GM12878 (cell line): ENCODE results near the gene CLDN14. TPM values are rescaled to one million over a fixed set of nuclear protein-coding genes. Genes with fewer than 3 reads are reported as not detected.

Experiments
- ATAC-seq: fragments of 200-7000 bp; cut with Tn5 transposase; 3 replicates; pipeline ENCODE4 v1.9.1; 2020; ENCODE audit warnings: mild to moderate bottlenecking, moderate library complexity
- BruUV-seq: library from RNA; stranded (reverse); fragments of 400-500 nt; replicated peaks from 2 replicates; lab custom pipeline; 2021; lab: Mats Ljungman, UMichigan
- CTCF ChIA-PET: fragments of 300-600 bp; sonication (Branson Sonifier 250); formaldehyde crosslinking; extraction: SDS; loops from one replicate; lab custom pipeline; 2021; ENCODE audit warnings: inconsistent platforms; lab: Yijun Ruan, JAX
- POLR2A ChIA-PET: fragments of 350-600 bp; formaldehyde crosslinking; extraction: SDS; loops from one replicate; lab custom pipeline; 2021; ENCODE audit warnings: inconsistent platforms; lab: Charles Lee
- RAD21 ChIA-PET: fragments of 300-600 bp; sonication (Branson Sonifier 250); formaldehyde crosslinking; loops from one replicate; lab custom pipeline; 2023; ENCODE audit warnings: antibody characterized with exemption; ENCODE audit not compliant: unreplicated experiment; lab: Charles Lee
- SMC1A ChIA-PET: fragments of 300-600 bp; sonication (Branson Sonifier 250); formaldehyde crosslinking; loops from one replicate; lab custom pipeline; 2023; ENCODE audit not compliant: unreplicated experiment, uncharacterized antibody; lab: Charles Lee
- DNase-seq: peaks from one replicate; pipeline ENCODE4 v3.0.0-alpha.2; 2011; ENCODE audit warnings: low read depth, low spot score
- FAIRE-seq: peaks from 3 replicates; lab custom pipeline; 2011; peaks lifted over from hg19 to GRCh38; lab: Jason Lieb, UNC
- H2AFZ ChIP-seq: 2 replicates; pipeline ENCODE4 v1.6.0; 2011; ENCODE audit warnings: low read depth, low read length, control low read depth; ENCODE audit not compliant: control insufficient read depth
- H3K27ac ChIP-seq: 2 replicates; pipeline ENCODE4 v1.5.1; 2011; ENCODE audit warnings: control low read depth; ENCODE audit not compliant: control insufficient read depth, insufficient read depth
- H3K27me3 ChIP-seq, 2 experiments: replicated peaks in 1 of 2; 2 replicates each; pipeline versions ENCODE4 v1.6.0 to v1.6.1; 2011; ENCODE audit warnings: low read length in 1 of 2; ENCODE audit not compliant: control insufficient read depth in 2 of 2, insufficient read depth in 2 of 2
- H3K36me3 ChIP-seq, 2 experiments: 2 replicates each; pipeline ENCODE4 v1.5.1; 2011; ENCODE audit warnings: low read length in 1 of 2; ENCODE audit not compliant: control insufficient read depth in 2 of 2, insufficient read depth in 2 of 2
- H3K4me1 ChIP-seq: 2 replicates; pipeline ENCODE4 v1.6.1; 2011; ENCODE audit warnings: mild to moderate bottlenecking, low read length, moderate library complexity, mixed read lengths; ENCODE audit not compliant: control insufficient read depth, insufficient read depth
- H3K4me2 ChIP-seq: 2 replicates; pipeline ENCODE4 v1.6.0; 2011; ENCODE audit warnings: control low read depth; ENCODE audit not compliant: control insufficient read depth, insufficient read depth
- H3K4me3 ChIP-seq: fragments of 200-600 bp; sonication (generic); 2 replicates; pipeline ENCODE4 v1.5.1; 2016
- H3K79me2 ChIP-seq: 2 replicates; pipeline ENCODE4 v1.6.0; 2011; ENCODE audit warnings: low read length; ENCODE audit not compliant: control insufficient read depth, insufficient read depth
- H3K9ac ChIP-seq: 2 replicates; pipeline ENCODE4 v1.8.0; 2011; ENCODE audit warnings: low read length, control low read depth, mixed read lengths; ENCODE audit not compliant: control insufficient read depth, insufficient read depth
- H3K9me3 ChIP-seq: replicated peaks from 3 replicates; pipeline ENCODE4 v1.5.1; 2011; ENCODE audit warnings: mild to moderate bottlenecking, low read length; ENCODE audit not compliant: control insufficient read depth, insufficient read depth
- H4K20me1 ChIP-seq: 2 replicates; pipeline ENCODE4 v1.6.0; 2011; ENCODE audit not compliant: control insufficient read depth, insufficient read depth
- FOS ChIP-seq: IDR thresholded peaks from 3 replicates; pipeline ENCODE4 v1.6.1; 2011; ENCODE audit warnings: borderline replicate concordance; ENCODE audit not compliant: insufficient read length; ENCODE audit errors: extremely low read depth
- HDAC2 ChIP-seq: fragments of 200-600 bp; sonication (generic); IDR thresholded peaks from 2 replicates; pipeline ENCODE4 v1.6.1; 2017
- NBN ChIP-seq: fragments of 450-650 bp; IDR thresholded peaks from 2 replicates; pipeline ENCODE4 v1.6.1; 2016
- PAX5 ChIP-seq: IDR thresholded peaks from 2 replicates; pipeline ENCODE4 v1.6.1; 2011; ENCODE audit warnings: low read depth, low read length, borderline replicate concordance
- POLR2A ChIP-seq: IDR thresholded peaks from 2 replicates; pipeline ENCODE4 v1.6.1; 2011; ENCODE audit warnings: low read depth, mild to moderate bottlenecking, low read length
- RCOR1 ChIP-seq: conservative IDR thresholded peaks from 2 replicates; pipeline ENCODE4 v1.6.1; 2012; ENCODE audit warnings: low read depth, low read length, improper control_type of control experiment
- SIN3A ChIP-seq: IDR thresholded peaks from 2 replicates; pipeline ENCODE4 v1.6.1; 2012; ENCODE audit warnings: low read depth, low read length, improper control_type of control experiment
- TAF1 ChIP-seq: IDR thresholded peaks from 2 replicates; pipeline ENCODE4 v1.6.1; 2011; ENCODE audit warnings: mild to moderate bottlenecking, low read depth, low read length, borderline replicate concordance
- ZNF207 ChIP-seq: fragments of 450-650 bp; IDR thresholded peaks from 2 replicates; pipeline ENCODE4 v1.6.1; 2014; ENCODE audit warnings: antibody characterized with exemption, mild to moderate bottlenecking, borderline replicate concordance
- WGBS: methylation state at CpG from one replicate; pipeline ENCODE4 v1.1.6; 2016; ENCODE audit warnings: low lambda C conversion rate; ENCODE audit not compliant: insufficient replicate concordance, insufficient coverage; ENCODE audit errors: missing lambda C conversion rate; 5-methylcytosine and 5-hydroxymethylcytosine counted together
- in situ Hi-C: fragments of 300-500 bp; cut with MboI; formaldehyde crosslinking; loops from 9 replicates; pipeline ENCODE4 v1.14.3; 2018; ENCODE audit warnings: mixed read lengths
- intact Hi-C: fragments of 100-400 bp; cut with micrococcal nuclease; formaldehyde crosslinking; loops from one replicate; pipeline ENCODE4 v1.14.2; 2022; ENCODE audit not compliant: unreplicated experiment
- polyA plus RNA-seq, 11 experiments: library from polyadenylated mRNA; depleted of rRNA in 4 of 11; unstranded in 6 of 11; stranded (reverse) in 5 of 11; fragments of >200 nt; fragmentation: Nextera tagmentation in 4 of 11; fragmentation: Illumina TruSeq in 1 of 11; extraction: Ambion mirVana in 4 of 11; extraction: Trizol in 1 of 11; gene quantifications; 1 replicate in 1 of 11; 2 replicates in 10 of 11; pipeline versions ENCODE4 v1.2.1 to v1.2.3, GENCODE V29; 2011 to 2016; ENCODE audit warnings: inconsistent platforms in 2 of 11, missing spikeins in 2 of 11, low read depth in 1 of 11
- total RNA-seq, 4 experiments: library from RNA; depleted of rRNA in 3 of 4; stranded (reverse); fragments of >200 nt in 3 of 4; fragmentation: Illumina TruSeq in 1 of 4; extraction: Trizol in 1 of 4; gene quantifications; 2 replicates each; pipeline versions ENCODE4 v1.2.1 to v1.2.3, GENCODE V29; 2013 to 2021
- TF ChIP-seq, protein P1 (sequence below): fragments of 450-650 bp; IDR thresholded peaks from 2 replicates; pipeline ENCODE4 v1.6.1; 2017; ENCODE audit warnings: borderline replicate concordance
- TF ChIP-seq, protein P2 (sequence below): fragments of 450-650 bp; IDR thresholded peaks from 2 replicates; pipeline ENCODE4 v1.6.1; 2016; ENCODE audit warnings: mild to moderate bottlenecking
- TF ChIP-seq, protein P3 (sequence below): fragments of 450-650 bp; formaldehyde crosslinking; IDR thresholded peaks from 2 replicates; pipeline ENCODE4 v1.4.0; 2020; ENCODE audit warnings: mild to moderate bottlenecking, moderate library complexity
- TF ChIP-seq, protein P4 (sequence below): fragments of 450-650 bp; IDR thresholded peaks from 2 replicates; pipeline ENCODE4 v1.6.1; 2016; ENCODE audit warnings: mild to moderate bottlenecking

CLDN14 gene
- total and polyA plus RNA-seq, 10 of the 15 experiments (the other 5 are each of a cell fraction or from before 2014, with no cell fraction given) = 0.90 to 19.4 (median 6.6) TPM

DNA sequence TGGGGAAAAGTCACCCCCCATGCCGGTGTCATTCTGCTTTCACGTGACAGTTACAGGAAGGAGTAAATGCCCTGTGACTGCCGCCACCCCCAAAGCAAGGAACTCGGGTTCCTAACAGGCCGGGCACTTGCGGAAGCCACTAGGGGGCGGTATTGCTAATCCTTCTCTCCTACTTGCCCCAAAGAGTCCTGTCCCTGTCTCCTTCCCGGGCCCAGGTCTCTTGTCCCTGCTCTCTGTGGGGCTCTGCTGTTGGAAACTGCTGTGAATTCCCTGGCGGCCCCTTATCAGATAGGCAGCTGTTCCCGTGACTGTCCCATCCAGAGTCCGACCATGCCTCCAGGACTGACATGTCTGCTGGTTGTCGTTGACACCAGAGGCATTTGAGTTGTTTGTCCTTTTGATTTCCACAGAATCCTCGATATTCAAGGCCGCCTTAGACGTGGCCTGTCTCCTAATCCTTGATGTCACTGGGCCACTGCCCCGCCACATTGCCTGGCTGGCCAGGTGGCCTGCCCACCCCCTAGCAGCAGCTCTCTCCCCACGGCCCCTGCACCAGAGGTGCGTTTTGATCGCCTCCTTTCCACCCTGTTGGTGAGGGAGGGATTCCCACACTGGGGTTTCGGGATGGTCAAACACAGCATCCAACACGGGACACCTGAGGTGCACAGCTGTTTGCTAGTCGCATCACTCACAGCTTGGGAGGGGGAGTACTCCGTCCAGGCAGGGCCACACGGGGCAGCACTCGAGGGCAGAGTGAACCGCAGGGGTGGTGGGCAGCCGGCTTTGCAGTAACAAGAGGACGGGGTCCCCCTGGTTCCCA lies 57.4 kb downstream of the CLDN14 start (continued):
- TF ChIP-seq, protein P1, sequence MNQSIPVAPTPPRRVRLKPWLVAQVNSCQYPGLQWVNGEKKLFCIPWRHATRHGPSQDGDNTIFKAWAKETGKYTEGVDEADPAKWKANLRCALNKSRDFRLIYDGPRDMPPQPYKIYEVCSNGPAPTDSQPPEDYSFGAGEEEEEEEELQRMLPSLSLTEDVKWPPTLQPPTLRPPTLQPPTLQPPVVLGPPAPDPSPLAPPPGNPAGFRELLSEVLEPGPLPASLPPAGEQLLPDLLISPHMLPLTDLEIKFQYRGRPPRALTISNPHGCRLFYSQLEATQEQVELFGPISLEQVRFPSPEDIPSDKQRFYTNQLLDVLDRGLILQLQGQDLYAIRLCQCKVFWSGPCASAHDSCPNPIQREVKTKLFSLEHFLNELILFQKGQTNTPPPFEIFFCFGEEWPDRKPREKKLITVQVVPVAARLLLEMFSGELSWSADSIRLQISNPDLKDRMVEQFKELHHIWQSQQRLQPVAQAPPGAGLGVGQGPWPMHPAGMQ = no peak
- TF ChIP-seq, protein P2, sequence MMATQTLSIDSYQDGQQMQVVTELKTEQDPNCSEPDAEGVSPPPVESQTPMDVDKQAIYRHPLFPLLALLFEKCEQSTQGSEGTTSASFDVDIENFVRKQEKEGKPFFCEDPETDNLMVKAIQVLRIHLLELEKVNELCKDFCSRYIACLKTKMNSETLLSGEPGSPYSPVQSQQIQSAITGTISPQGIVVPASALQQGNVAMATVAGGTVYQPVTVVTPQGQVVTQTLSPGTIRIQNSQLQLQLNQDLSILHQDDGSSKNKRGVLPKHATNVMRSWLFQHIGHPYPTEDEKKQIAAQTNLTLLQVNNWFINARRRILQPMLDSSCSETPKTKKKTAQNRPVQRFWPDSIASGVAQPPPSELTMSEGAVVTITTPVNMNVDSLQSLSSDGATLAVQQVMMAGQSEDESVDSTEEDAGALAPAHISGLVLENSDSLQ = no peak

DNA sequence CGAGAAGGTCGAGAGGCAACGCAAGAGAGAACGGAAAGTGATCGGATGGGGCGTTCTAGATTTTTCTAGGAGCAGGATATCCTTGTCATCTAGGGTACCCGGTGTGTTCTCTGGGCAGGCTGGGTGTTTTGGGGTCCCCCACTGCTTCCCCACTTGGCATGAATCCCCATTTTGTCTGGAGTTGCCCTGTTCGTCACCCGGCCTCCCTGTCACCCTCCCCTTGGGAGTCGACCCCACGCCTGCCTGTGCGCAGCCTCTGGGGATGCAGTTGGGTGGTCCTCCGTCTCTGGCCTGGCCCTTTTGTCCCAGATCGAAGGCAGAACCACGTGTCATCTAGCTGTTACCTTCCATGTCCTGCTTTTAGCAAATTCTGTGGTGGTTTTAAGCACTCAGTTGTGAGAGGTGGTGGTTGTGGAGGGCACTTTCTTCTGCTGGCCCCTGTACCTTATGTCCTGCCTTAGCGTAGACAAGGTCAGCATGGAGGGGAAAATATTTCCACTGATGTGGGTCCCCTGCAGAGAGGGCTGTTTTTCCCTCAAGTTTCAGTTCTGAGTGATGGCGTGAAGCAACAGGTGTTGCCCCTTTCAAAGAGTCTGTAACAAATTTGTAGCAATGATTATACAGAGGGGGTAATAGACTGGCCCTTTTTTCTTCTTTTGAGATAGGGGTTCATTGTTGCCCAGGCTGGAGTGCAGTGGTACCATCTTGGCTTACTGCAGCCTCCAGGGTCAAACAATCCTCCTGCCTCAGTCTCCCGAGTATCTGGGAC lies 59.2 kb downstream of the CLDN14 start:
- 91% methylated on average over 17 of the region's 18 CpGs for WGBS
- H3K79me2 ChIP-seq = no peaks in the 10 kb centered on the region
- no peak for FAIRE-seq
- peaks cover 2 to 11% of the 10 kb centered on the region in 2 experiments; a peak in 3 of 4 replicates for H3K36me3 ChIP-seq
- RAD21 ChIA-PET = interaction anchor here (1.5 kb wide), 1 partner anchor 85 kb away, joined by 3 read pairs; no protein-coding TSS in a partner anchor
- SMC1A ChIA-PET = interaction anchor here (1.3 kb wide), 1 partner anchor 85 kb away, joined by 7 read pairs; no protein-coding TSS in a partner anchor
- H3K4me1 ChIP-seq = no peaks in the 10 kb centered on the region
- no peak overlapping the region for H2AFZ ChIP-seq
- intact Hi-C loops (loop anchor here (1.0 to 10.0 kb wide), 7 partner anchors 52 to 507 kb away; no protein-coding TSS in a partner anchor), in situ Hi-C loops (loop anchor here (5.0 kb wide), 1 partner anchor 507 kb away; no protein-coding TSS in a partner anchor)
- H3K27ac ChIP-seq = no peak overlapping the region
- DNase-seq = no peak
- H3K4me2 ChIP-seq = no peak overlapping the region
- H4K20me1 ChIP-seq = no peaks in the 10 kb centered on the region
- POLR2A ChIA-PET = no interaction called here
- no peak for ATAC-seq
- no peak overlapping the region for H3K4me3 ChIP-seq
- no TSS peak for BruUV-seq
- no peaks in the 10 kb centered on the region for H3K9me3 ChIP-seq
- CTCF ChIA-PET = interaction anchor here (0.6 to 2.1 kb wide), 6 partner anchors 91 to 507 kb away, joined by 3 to 9 read pairs (median 4); no protein-coding TSS in a partner anchor
- no peaks in the 10 kb centered on the region for H3K27me3 ChIP-seq
- H3K9ac ChIP-seq = no peak overlapping the region
- TF ChIP-seq PAX5 (no peak), ZNF207 (no peak), HDAC2 (no peak), RCOR1 (no peak), POLR2A (no peak), FOS (no peak), TAF1 (no peak), NBN (no peak), SIN3A (no peak)
- TF ChIP-seq, protein P3, sequence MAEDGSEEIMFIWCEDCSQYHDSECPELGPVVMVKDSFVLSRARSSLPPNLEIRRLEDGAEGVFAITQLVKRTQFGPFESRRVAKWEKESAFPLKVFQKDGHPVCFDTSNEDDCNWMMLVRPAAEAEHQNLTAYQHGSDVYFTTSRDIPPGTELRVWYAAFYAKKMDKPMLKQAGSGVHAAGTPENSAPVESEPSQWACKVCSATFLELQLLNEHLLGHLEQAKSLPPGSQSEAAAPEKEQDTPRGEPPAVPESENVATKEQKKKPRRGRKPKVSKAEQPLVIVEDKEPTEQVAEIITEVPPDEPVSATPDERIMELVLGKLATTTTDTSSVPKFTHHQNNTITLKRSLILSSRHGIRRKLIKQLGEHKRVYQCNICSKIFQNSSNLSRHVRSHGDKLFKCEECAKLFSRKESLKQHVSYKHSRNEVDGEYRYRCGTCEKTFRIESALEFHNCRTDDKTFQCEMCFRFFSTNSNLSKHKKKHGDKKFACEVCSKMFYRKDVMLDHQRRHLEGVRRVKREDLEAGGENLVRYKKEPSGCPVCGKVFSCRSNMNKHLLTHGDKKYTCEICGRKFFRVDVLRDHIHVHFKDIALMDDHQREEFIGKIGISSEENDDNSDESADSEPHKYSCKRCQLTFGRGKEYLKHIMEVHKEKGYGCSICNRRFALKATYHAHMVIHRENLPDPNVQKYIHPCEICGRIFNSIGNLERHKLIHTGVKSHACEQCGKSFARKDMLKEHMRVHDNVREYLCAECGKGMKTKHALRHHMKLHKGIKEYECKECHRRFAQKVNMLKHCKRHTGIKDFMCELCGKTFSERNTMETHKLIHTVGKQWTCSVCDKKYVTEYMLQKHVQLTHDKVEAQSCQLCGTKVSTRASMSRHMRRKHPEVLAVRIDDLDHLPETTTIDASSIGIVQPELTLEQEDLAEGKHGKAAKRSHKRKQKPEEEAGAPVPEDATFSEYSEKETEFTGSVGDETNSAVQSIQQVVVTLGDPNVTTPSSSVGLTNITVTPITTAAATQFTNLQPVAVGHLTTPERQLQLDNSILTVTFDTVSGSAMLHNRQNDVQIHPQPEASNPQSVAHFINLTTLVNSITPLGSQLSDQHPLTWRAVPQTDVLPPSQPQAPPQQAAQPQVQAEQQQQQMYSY (CRISPR knock-in tag) = no peak
- TF ChIP-seq, protein P4, sequence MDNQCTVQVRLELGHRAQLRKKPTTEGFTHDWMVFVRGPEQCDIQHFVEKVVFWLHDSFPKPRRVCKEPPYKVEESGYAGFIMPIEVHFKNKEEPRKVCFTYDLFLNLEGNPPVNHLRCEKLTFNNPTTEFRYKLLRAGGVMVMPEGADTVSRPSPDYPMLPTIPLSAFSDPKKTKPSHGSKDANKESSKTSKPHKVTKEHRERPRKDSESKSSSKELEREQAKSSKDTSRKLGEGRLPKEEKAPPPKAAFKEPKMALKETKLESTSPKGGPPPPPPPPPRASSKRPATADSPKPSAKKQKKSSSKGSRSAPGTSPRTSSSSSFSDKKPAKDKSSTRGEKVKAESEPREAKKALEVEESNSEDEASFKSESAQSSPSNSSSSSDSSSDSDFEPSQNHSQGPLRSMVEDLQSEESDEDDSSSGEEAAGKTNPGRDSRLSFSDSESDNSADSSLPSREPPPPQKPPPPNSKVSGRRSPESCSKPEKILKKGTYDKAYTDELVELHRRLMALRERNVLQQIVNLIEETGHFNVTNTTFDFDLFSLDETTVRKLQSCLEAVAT = no peak
